ENCODE results near the gene WWC1.

The WWC1 gene

DNA sequence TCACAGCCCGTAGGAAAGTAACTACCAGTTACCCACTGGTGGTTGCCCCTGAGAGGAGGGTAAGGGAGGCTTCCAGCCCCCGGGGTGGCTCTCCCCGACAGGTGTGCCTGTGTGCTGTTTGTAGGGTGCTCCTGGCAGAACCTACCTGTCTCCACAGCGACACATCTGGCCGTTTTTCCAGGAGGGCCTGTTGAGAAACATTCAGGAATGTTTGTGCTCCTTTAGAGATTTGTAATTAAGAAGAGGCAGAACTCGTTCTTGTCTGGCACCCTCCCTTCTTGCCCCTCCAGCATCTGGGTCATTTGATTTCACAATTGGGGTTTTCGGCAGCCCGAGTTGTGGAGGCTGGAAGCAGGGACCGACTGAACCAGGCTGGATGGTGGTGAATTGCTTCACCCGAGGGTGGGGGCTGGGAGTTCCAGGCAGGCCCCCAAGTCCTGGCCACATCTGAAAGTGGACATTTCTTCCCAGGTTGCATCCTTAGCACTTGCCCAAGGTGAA, 74.2 kb downstream of the WWC1 start:
- DNase-seq: no peak

DNA sequence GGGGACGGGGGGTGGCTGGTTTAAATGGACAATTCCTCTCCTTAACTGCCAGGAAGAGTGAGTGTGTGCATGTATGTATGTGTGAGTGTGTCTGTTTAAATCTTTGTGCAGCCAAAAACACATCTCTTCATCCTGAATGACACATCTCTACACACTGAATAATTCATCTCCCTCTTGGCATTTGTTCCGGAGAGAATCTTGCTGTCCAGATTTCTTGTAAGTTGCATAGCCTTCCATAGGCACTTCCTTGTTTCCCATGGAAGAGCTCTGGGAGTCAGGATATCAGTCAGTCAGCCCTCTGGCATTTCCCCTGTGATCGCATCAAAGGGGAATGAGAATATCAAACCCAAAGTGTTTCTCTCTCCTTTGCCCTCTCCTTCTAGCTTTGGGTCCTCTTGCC, 74.7 kb downstream of the WWC1 start:
- DNase-seq: peak; percentile 77 to 83

DNA sequence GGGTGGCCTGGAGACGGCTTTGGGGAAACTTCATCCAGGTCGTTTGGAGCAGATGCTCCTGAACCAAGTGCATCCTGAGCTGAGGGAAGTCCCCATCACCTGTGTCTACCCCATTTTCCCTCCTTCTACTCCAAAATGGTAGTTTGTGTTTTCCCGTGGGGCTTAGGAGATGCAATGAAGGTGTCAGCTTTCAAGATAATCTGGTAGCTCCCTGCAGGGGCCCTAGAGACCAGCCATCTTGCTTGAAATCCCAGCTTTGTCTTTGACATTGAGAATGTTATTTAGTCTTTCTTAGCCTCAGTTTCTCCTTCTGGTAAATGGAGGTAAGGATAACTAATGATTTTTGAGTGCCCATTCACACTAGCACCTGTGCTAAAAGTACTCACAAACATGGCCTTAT, 77.4 kb downstream of the WWC1 start:
- no peak for DNase-seq

DNA sequence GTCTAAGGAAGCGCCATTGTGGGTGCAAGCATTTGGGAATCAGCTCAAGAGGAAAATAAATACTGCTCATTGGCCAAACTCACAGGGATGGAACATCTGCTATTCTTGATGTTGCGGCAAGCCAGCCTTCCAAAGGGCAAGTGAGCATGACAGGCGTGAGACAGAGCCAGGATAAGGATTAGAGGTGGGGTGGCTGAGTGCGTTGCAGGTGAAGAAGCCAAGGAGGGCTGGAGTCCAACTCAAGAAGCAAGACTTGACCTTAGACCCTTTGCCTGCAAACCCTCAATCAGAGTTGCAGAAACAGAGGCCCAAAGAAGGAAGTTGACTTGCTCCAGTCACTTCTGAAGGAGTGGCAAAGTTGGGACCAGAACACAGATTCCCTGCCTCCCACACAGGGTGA, 79.4 kb downstream of the WWC1 start:
- DNase-seq: no peak

DNA sequence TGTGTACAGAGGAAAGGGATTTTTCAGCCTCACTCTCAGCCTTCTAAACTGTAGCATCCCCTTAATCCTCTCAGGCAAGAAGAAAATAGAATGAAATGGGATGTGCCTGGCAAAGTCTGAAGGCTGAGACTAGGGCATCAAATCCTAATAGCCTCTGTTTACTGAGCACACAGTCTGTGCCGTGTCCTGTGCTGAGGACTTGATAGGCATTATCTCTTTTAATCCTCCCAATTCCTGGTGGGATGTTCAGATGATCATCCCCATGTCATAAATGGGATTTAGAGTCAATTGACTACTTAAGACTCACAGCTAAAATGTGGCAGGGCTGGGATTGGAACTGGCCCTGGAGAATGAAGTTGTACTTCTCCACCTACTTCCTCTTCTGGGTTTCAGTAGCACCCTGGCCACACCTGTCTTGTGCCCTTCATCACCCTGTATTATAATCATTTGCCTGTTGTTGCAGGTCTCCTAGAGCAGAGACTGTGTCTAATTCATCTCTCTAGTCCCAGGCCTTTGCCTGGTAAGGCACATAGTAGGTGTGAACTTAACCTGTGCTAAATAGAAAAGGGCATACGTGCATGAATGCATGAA, 81.0 kb downstream of the WWC1 start:
- DNase-seq: no peak

DNA sequence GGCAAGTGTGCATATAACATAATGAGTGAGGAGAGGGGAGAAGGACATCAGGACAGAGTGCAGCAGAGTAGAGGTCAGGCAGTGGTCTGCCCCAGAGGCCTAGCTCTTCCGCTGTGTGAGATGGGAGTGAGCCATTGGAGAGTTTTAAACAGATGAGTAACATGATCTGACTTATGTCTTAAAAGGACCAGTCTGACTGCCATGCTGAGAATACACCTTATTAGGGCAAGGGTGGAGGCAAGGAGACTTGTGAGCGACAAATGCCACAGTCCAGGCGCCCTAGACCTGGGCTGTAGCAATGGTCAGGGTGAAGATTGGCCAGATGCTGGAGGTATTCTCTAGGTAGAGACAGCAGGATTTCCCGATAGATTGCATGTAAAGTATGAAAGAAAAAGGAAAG, 83.1 kb downstream of the WWC1 start:
- no peak for DNase-seq

DNA sequence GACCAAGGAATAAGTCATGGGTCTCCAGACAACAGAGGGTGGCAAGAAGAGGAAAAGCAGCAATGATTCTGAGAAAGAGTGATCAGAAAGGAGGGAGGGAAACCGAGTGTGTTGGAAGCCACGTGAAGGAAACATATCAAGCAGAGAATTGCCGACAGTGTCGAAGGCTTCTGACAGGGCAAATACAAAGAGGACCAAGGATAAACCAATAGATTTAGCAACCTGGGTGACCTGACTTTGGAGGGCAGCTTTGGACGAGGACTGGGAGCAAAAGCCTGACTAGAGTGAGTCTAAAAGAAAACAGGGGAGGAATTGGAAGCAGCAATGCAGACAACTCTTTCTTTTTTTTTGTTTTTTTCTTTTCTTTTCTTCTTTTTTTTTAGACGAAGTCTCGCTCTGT, 83.8 kb downstream of the WWC1 start:
- no peak for DNase-seq

DNA sequence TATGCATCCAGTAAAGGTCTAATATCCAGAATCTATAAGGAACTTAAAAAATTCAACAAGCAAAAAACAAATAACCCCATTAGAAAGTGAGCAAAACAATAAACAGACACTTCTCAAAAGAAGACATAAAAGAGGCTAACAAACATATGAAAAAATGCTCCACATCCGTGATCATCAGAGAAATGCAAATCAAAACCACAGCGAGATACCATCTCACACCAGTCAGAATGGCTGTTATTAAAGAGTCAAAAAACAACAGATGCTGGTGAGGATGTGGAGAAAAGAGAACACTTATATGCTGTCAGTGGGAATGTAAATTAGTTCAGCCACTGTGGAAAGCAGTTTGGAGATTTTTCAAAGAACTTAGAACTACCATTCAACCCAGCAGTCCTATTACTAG, 86.1 kb downstream of the WWC1 start:
- DNase-seq: no peak

DNA sequence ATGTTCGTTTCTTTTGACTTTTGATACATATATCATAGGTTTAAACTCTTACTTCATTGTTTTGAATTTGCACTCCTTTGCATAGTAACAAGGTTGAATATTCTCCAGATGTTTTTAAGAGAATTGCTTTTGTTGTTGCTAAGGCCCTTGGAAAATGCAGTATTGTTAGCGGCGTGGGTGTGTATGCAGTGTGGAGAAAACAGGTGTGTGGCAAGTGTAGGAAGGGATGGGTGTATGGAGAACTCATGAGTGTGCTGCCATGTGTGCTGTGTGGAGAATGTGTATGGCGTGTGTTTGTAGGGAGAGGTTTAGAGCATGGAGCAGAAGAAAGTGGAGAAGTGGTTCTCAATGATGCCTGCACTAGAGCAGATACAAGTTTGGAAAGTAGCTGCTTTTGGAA, 87.3 kb downstream of the WWC1 start:
- DNase-seq: no peak

DNA sequence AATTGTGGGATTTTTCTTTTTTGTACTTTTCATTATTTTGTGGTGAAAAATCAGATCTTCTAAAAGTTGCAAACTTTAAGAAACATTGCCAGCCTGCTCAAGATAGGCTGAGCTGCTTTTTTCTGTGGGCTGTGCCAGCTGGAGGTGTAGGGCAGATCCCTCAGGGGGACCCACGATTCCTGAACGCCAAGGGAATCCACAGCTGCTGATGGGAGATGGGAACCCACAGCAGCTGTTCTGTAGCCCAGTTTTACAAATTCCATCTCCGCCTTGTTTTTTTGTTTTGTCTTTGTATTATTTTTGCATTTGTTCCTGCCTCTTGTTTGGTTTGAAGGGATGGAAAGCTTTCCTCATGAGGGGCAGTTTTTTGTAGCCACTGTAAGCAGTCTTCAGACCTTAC, 91.0 kb downstream of the WWC1 start:
- DNase-seq: no peak

DNA sequence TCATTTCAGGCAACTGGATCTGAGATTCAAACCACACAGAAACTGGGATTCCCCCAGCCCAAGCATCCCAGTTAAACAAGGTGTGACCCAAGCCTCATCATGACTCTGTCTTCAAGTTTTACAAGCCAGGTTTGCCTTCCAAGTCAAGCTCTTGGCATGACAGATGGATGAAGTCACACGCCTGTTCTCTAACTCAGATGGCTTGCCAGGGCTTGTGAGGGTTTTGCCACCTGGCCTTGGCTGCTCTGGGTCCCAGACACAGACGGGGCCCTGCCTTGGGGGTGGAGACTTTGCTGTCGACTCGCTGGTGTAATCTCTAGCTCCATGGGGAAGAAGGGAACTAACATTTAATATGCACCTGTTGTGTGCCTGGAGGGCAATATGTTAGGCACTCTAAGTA, 99.0 kb downstream of the WWC1 start:
- DNase-seq: no peak

DNA sequence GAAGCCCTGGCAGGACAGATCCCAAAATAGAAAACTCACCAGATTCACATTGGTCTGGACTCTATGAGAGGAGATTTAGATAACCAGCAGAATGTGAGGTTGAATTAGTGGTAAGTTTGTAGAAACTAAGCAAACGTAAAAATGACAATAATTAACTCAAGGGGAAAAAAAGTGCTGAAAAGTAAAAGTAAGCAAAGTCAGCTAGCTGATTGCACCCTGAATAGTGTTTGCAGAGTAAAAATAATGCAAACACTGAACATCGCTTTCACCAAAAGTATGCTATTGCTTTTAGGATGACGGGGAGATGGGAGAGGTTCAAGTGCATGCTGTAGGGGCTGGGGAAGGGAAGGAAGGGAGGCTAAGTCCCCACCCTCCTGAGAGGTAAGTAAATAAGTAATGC, 102.3 kb downstream of the WWC1 start:
- no peak for DNase-seq

DNA sequence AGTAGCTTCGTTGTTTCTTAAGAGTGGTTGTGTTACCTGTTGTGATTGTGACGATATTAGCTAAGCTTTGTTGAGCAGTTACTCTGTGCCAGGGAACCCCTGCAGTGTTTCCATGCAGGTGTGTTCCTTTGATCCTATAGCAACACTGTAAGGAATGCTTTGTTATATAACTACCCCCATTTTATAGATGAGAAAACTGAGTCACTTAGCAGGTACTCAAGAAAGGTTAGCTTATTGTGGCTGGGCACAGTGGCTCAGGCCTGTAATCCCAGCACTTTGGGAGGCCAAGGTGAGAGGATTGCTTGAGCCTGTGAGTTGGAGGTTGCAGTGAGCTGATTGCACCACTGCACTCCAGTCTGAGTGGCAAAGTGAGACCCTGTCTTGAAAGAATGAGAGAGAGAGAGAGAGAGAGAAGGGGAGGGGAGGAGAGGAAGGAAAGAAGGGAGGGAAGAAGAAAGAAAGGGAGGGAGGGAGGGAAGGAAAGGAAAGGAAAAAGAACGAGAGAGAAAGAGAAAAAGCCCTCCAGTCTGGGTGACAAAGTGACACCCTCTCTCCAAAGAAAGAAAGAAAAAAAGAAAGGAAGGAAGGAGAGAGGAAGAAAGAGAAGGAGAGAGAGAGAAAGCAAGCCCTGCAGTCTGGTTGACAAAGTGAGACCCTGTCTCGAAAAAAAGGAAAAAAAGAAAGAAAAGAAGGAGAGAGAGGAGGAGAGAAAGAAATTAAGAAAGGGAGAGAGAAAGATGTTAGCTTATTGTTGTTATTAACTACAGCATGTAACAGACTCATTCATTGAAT, 109.2 kb downstream of the WWC1 start:
- no peak for DNase-seq

DNA sequence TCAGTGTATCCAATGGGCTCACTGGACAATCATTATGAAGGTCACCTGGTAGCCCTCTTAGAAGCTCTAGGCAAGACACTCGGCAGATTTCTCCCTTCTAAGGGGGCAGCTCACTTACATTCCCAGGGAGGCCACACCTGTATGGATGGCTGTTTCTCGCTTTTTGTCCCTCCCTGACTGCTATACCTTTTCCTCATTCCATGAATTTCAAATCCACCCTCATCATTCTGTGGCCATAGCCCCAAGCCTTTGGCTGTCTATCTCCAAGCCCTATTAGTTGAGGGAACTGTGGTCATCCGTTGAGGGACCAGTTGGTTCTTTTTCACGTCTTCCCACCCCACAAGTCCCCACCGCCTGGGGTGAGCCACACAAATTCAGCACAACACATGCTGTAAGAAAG, 109.8 kb downstream of the WWC1 start:
- no peak for DNase-seq

DNA sequence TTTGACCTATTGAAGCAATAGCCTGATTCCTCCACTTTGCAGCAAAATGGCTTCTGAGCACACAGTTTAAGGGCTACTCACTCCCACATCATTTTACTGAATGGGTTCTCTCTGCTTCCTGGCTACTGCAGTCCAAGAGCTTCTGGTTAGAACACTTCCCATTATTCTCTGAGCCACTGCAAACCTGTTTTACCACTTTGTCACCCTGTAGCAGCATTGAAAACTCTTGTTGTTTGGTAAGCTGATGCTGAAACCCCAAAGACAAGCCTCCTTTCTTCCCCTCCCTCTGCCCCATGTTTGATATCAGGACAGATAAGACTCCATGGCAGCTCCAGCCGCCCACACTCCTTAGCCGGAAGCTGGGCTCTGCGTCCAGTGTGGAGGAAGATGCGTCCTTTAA, 110.4 kb downstream of the WWC1 start:
- no peak for DNase-seq

DNA sequence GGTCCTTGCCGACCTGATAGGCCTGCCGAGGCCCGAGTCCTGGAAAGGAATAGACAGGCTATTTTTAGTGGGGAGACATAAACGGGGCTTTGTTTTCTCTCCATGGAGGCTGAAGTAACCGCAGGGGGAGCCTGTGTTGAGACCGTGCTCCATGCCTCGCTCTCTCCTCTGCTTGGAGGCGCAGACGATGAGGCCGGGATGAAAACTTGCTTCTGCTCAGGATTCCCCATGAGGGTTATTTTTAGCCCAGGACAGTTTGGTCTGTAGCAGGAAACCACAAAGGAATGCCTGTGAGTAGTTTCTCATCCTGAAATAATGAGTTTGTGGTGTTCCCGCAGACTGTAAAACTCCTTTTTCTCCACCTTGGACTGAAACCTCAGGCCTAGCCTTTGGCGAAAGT, 112.9 kb downstream of the WWC1 start:
- DNase-seq: peak in 1 of 2 experiments; percentile 15

DNA sequence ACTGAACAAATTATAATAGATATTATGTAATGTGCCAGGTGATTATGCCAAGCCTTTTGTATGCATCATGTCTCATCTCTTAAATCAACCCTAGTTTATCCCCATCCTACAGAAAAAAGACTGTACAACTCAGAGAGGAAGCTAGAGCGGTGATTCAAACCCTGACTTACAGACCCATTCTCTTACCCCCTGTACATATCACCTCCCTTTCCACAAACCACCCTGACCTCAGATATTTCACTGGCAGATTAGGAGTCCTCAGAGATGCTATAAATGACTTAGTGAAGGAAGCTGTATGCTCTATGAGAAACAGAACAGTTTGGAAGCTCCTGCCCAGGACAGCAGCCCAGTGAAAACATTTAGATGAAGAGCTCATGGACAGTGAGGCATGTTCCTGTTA, 115.8 kb downstream of the WWC1 start:
- no peak for DNase-seq

DNA sequence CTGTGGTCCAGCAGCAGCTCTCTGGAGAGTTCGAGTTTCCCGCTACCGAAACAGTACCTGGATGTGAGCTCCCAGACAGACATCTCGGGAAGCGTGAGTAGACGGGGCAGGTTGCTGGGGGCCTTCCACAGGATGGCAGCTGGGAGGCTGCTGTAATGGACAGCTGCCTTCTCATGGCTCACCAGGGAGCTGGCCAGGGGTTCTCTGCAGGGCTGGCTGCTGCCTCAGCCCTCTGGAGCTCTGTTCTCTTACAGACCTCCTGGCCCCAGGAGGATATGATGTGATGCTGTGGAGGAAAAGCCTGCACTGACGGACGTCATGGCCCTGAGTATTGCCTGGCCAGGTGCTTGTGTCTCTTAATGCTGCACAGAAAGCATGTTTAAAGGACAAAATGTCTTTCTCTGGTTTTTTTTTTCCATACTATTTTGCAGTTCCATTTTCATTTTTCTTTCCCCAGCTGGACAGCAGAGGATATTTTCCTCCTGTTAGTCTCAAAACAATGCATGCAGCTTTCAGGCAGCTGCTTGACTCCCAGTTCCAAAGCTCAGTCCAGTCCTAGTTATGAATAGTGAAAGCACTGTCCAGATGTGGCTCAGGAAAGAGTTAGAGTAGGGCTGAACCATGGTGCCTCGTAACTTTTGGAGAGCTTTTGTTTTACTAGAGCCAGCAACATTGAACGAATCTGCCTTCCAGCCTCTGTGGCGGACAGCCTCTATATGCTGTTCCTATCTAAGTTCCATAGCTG, 117.3 kb downstream of the WWC1 start:
- no peak for DNase-seq

DNA sequence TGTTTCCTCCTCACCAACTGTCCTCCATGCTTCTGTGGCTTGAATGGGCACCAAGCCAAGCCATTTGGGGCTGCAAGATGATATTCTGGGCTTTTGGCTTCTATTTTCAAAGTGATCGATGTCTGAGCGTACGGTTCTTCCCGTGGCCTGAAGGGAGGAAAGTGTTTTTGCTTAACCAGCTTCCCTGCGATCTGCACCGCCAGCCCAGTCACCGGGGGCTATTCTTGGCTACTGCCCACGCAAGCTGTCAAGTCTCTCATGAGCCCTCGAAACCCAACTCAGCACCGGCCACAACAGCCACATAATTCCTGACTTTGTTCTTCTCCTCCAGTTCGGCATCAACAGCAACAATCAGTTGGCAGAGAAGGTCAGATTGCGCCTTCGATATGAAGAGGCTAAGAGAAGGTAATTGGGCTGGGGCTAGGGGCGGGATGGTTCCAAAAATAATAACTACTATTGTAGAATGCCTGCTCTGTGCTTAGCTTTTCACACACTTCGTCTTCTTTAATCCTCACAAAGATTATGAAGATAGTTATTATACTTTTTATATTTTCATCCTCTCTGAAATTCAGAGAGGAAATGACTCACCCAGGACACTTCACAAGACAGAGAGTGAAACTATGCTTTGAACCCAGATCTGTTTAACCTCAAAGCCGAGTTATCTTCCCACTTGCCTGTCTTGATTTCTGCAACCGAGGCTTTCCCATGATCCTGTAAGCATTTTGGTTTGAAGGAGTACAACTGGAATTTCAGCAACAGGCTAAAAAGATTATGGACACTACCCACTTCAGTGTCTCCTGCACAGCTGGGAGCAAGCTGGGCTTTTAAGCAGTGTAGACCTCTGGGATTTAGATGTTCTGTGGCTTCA, 118.4 kb downstream of the WWC1 start:
- DNase-seq: peak in 1 of 2 experiments; percentile 54

DNA sequence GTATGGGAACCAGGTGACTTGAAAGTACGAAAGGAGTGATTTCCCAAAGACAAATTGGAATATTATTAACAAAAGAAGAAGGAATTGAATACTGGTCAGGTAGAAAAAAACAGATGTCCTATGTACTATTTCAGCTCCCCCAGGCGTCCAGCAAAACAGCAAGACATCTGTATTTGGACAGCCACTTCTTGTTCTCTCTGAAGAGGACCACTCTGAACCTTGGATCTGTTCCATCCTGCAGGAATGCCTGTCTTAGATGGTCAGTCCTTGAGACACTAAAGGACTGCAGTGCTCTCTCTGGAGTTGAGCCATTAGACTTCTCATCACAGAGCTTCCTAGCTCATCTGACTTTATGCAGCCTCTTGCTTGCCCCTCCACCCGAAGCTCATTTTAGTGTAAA, 120.4 kb downstream of the WWC1 start:
- no peak for DNase-seq

DNA sequence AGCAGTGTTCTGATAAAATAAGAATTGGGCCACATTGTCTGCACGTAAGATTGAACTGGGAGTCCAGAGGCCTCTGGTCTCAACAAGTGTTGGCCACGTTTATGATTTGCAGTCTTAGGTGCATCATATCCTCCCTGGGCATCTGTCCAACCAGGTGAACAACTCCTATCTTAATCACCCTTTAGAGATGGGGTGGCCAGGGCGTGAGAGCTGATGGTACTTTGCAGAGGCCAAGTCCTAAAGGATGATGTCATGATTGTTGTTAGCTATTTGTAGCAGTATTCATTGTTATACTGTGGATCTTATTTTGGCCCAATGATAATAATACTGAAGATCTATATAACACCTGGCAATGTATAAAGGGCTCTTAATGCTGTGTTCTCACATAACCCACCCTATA, 121.6 kb downstream of the WWC1 start:
- no peak for DNase-seq

DNA sequence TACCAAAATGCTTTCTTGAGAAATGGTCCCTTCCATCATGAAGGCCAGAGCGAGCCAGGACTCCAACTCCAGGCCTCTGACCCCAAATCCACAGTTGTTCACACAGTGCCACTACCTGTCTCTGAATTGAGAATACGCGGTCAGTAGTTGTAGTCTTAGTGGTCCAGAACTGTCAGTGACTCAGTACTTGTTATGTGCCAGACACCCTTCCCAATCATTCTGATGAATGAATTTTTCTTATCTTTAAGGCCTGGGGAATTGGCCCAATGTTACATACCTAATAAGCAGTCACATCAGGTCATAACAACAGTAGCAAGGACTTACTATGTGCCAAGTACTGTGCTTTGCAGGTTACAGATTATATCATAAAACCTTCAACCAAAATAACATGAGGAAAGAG, 122.2 kb downstream of the WWC1 start:
- DNase-seq: no peak

DNA sequence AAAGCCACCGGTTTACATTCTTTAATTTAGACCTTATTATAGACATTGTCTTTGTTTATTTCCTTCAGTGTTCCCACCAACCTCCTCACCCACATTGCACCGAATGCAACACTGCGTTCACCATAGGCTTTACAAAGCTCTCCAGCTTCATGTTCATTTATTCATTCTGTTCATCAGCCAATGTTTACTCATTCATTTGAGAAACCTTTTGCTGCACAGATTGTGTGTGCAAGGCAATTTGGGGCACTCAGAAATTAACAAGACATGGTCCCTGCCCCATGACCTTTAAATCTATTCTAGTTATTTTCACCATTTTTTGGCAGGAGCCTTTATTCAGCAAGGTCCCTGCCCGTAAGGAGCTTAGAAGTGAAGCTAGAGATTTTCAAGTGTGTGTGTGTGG, 124.0 kb downstream of the WWC1 start:
- no peak for DNase-seq

Data from SW 1271 (cell line).